Suprapubic skin (tissue), 4 donors: ENCODE data around the gene ITFG2.

Source experiments
- POLR2A ChIP-seq, 2 donors: fragments of 450-650 bp; IDR thresholded peaks; one replicate each; pipeline ENCODE4 v1.6.1; 2017; ENCODE audit warnings: antibody characterized with exemption in 2 of 2, mild to moderate bottlenecking in 2 of 2, moderate library complexity in 2 of 2
- POLR2AphosphoS5 ChIP-seq, 3 donors: sonication (generic); formaldehyde crosslinking; IDR thresholded peaks; one replicate each; pipeline ENCODE4 v1.6.1; 2017; ENCODE audit warnings: antibody characterized with exemption in 3 of 3
- TF ChIP-seq, protein P1 (sequence below), 2 donors: fragments of 200-600 bp in 1 of 2; fragments of 450-650 bp in 1 of 2; sonication (generic) in 1 of 2; IDR thresholded peaks; one replicate each; pipeline ENCODE4 v1.5.1; 2016 to 2019; ENCODE audit warnings: antibody characterized with exemption in 2 of 2, mild to moderate bottlenecking in 1 of 2, moderate library complexity in 1 of 2

DNA sequence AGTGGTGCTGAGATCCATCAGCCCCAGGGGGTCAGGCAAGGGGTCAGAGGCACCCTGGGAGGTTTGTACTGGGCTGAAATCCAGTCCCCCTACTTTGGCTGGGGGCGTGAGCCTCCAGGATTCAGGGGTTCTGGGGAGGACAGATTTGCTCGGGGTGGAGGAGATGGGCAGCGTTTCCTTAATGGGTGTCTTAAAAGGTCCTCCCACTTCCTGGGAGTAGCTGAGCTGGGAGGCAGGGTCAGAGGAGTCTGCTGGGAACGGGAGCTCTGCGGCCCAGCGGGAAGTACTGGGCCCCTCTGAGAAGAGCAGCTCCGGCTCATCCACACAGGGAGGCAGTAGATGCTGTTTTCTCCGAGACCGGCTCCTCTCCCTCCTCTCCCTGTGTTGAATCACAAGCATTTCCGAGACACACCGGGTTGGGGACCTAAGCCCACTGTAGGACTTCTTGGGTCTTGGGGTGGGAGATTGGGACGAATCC lies 46.5 kb downstream of the ITFG2 start:
- TF ChIP-seq POLR2AphosphoS5 (IDR thresholded peaks at IDR 0.05) (no peak), POLR2A (IDR thresholded peaks at IDR 0.05) (no peak)
- TF ChIP-seq, protein P1, sequence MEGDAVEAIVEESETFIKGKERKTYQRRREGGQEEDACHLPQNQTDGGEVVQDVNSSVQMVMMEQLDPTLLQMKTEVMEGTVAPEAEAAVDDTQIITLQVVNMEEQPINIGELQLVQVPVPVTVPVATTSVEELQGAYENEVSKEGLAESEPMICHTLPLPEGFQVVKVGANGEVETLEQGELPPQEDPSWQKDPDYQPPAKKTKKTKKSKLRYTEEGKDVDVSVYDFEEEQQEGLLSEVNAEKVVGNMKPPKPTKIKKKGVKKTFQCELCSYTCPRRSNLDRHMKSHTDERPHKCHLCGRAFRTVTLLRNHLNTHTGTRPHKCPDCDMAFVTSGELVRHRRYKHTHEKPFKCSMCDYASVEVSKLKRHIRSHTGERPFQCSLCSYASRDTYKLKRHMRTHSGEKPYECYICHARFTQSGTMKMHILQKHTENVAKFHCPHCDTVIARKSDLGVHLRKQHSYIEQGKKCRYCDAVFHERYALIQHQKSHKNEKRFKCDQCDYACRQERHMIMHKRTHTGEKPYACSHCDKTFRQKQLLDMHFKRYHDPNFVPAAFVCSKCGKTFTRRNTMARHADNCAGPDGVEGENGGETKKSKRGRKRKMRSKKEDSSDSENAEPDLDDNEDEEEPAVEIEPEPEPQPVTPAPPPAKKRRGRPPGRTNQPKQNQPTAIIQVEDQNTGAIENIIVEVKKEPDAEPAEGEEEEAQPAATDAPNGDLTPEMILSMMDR (IDR thresholded peaks at IDR 0.05), result no peak
